ENCODE measurements around the gene THAP7. TPM values are rescaled to one million over a fixed set of nuclear protein-coding genes. Genes with fewer than 3 reads are reported as not detected.
A peak's percentile ranks its signal among the peaks of the same experiment; 100 is the strongest.

The THAP7 gene
- total and polyA plus RNA-seq, 2 of the 13 experiments (the other 11 are each of a cell fraction or from before 2014, with no cell fraction given): 13.0 to 25.5 TPM

DNA sequence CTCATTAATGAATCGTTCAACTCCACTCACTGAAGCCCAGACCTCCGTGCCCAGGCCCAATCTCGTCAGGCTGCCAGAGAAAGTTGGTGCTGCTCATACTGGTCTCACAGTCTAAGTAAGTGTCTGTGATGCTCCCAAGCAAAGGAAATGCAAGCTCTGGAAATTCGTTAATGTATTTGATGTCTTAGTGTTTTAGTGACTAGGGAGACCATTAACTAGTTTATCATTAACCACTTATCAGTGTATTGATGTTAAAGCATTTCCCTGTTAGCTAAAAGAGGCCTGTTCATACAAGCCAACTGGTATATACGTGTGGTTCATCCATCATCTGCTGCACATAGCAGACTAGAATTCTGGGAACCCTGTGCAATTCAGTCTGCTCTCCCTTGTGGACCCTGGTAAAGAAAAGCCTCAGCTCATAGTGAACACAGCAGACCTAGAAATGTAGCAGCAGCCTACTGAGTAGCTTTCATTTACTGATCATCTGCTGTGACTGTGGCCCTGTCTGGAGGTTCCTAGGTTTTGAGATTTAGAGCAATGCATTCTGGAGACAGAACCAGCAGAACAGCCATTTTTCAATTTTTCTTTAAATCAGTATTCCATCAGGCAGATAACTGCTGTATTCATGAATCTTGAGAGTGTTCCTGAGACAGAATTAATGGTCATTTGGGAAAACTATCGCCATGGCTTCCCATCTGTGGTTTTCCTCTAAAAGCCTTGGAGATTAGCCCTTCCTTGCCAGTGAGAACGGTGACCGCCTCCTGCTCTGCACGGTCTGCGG is 50.6 kb downstream of the THAP7 start (continued):
- peak; percentile 88 for TF ChIP-seq MED1 (CRISPR knock-in tag; IDR thresholded peaks at IDR 0.05)
- TF ChIP-seq POLR2G (IDR thresholded peaks at IDR 0.05; ENCODE audit: low read depth, low read length): peak; percentile 69
- TF ChIP-seq ZSCAN31 (CRISPR knock-in tag; IDR thresholded peaks at IDR 0.05; ENCODE audit: low read depth): no peak
- TF ChIP-seq, protein P1, sequence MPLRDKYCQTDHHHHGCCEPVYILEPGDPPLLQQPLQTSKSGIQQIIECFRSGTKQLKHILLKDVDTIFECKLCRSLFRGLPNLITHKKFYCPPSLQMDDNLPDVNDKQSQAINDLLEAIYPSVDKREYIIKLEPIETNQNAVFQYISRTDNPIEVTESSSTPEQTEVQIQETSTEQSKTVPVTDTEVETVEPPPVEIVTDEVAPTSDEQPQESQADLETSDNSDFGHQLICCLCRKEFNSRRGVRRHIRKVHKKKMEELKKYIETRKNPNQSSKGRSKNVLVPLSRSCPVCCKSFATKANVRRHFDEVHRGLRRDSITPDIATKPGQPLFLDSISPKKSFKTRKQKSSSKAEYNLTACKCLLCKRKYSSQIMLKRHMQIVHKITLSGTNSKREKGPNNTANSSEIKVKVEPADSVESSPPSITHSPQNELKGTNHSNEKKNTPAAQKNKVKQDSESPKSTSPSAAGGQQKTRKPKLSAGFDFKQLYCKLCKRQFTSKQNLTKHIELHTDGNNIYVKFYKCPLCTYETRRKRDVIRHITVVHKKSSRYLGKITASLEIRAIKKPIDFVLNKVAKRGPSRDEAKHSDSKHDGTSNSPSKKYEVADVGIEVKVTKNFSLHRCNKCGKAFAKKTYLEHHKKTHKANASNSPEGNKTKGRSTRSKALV (CRISPR knock-in tag; IDR thresholded peaks at IDR 0.05): peak; percentile 12; the same call in 1 of the 2 replicates
- TF ChIP-seq, protein P2, sequence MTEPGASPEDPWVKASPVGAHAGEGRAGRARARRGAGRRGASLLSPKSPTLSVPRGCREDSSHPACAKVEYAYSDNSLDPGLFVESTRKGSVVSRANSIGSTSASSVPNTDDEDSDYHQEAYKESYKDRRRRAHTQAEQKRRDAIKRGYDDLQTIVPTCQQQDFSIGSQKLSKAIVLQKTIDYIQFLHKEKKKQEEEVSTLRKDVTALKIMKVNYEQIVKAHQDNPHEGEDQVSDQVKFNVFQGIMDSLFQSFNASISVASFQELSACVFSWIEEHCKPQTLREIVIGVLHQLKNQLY (CRISPR knock-in tag; IDR thresholded peaks at IDR 0.05): peak; percentile 34; the same call in 1 of the 2 replicates
- 0 out of 2 replicates have a peak, but pooled peaks have one; percentile 53 for TF ChIP-seq ZSCAN29 (CRISPR knock-in tag; conservative IDR thresholded peaks at IDR 0.05)
- peak; percentile 62; the same call in 1 of the 2 replicates for TF ChIP-seq SOX5 (CRISPR knock-in tag; IDR thresholded peaks at IDR 0.05; ENCODE audit: borderline replicate concordance)
- TF ChIP-seq HNRNPUL1 (IDR thresholded peaks at IDR 0.05; ENCODE audit: low read depth, low read length): no peak
- peak; percentile 37; the same call in 1 of the 2 replicates for TF ChIP-seq PPARG (CRISPR knock-in tag; conservative IDR thresholded peaks at IDR 0.05)
- TF ChIP-seq, protein P3, sequence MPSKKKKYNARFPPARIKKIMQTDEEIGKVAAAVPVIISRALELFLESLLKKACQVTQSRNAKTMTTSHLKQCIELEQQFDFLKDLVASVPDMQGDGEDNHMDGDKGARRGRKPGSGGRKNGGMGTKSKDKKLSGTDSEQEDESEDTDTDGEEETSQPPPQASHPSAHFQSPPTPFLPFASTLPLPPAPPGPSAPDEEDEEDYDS (CRISPR knock-in tag; IDR thresholded peaks at IDR 0.05): peak; percentile 94
- TF ChIP-seq, protein P4, sequence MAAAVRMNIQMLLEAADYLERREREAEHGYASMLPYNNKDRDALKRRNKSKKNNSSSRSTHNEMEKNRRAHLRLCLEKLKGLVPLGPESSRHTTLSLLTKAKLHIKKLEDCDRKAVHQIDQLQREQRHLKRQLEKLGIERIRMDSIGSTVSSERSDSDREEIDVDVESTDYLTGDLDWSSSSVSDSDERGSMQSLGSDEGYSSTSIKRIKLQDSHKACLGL (CRISPR knock-in tag; IDR thresholded peaks at IDR 0.05): no peak
- TF ChIP-seq ZNF510 (CRISPR knock-in tag; IDR thresholded peaks at IDR 0.05; ENCODE audit: low read depth): 0 out of 2 replicates have a peak, but pooled peaks have one; percentile 68
- TF ChIP-seq, protein P5, sequence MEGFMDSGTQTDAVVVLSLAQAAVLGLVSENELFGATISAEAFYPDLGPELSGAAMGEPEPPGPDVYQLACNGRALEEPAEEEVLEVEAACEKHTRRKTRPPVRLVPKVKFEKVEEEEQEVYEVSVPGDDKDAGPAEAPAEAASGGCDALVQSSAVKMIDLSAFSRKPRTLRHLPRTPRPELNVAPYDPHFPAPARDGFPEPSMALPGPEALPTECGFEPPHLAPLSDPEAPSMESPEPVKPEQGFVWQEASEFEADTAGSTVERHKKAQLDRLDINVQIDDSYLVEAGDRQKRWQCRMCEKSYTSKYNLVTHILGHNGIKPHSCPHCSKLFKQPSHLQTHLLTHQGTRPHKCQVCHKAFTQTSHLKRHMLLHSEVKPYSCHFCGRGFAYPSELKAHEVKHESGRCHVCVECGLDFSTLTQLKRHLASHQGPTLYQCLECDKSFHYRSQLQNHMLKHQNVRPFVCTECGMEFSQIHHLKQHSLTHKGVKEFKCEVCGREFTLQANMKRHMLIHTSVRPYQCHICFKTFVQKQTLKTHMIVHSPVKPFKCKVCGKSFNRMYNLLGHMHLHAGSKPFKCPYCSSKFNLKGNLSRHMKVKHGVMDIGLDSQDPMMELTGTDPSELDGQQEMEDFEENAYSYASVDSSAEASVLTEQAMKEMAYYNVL (CRISPR knock-in tag; IDR thresholded peaks at IDR 0.05; ENCODE audit: borderline replicate concordance): peak; percentile 27; the same call in 1 of the 2 replicates
- TF ChIP-seq CREM (IDR thresholded peaks at IDR 0.05): peak; percentile 62
- no peak for TF ChIP-seq CREM (CRISPR knock-in tag; IDR thresholded peaks at IDR 0.05)
- TF ChIP-seq ZKSCAN8 (CRISPR knock-in tag; IDR thresholded peaks at IDR 0.05; ENCODE audit: borderline replicate concordance): 0 out of 2 replicates have a peak, but pooled peaks have one; percentile 0
- peak; percentile 28; the same call in 1 of the 2 replicates for TF ChIP-seq PITX1 (CRISPR knock-in tag; IDR thresholded peaks at IDR 0.05)
- TF ChIP-seq MED8 (CRISPR knock-in tag; IDR thresholded peaks at IDR 0.05; ENCODE audit: insufficient replicate concordance): peak; percentile 54
- TF ChIP-seq XBP1 (CRISPR knock-in tag; IDR thresholded peaks at IDR 0.05): no peak
- TF ChIP-seq TOE1 (CRISPR knock-in tag; IDR thresholded peaks at IDR 0.05): no peak
- TF ChIP-seq RXRB (CRISPR knock-in tag; IDR thresholded peaks at IDR 0.05; ENCODE audit: borderline replicate concordance): peak; percentile 44; the same call in 1 of the 2 replicates
- no peak for TF ChIP-seq FOXA1 (IDR thresholded peaks at IDR 0.05)
- TF ChIP-seq FOXA1 (CRISPR knock-in tag; IDR thresholded peaks at IDR 0.05): peak; percentile 37; the same call in 1 of the 2 replicates
- TF ChIP-seq ZNF292 (CRISPR knock-in tag; IDR thresholded peaks at IDR 0.05; ENCODE audit: borderline replicate concordance, low read depth): 0 out of 2 replicates have a peak, but pooled peaks have one; percentile 45
- 0 out of 2 replicates have a peak, but pooled peaks have one; percentile 24 for TF ChIP-seq NR2F6 (IDR thresholded peaks at IDR 0.05)
- TF ChIP-seq NR2F6 (CRISPR knock-in tag; IDR thresholded peaks at IDR 0.05): peak; percentile 40
